NCI-H187 treated with DMSO at 0.1 percent for 48 hours (cell line): ENCODE measurements around the gene CLCNKA.
"Not testable (repeated sequence)": the region's sequence is repeated elsewhere in the genome, so short reads cannot be mapped to it uniquely, and the experiment has no call there.

ENCODE experiments used
- DNase-seq: peaks from one replicate; lab custom pipeline; 2025; lab: John Stamatoyannopoulos, UW

CLCNKA gene

DNA sequence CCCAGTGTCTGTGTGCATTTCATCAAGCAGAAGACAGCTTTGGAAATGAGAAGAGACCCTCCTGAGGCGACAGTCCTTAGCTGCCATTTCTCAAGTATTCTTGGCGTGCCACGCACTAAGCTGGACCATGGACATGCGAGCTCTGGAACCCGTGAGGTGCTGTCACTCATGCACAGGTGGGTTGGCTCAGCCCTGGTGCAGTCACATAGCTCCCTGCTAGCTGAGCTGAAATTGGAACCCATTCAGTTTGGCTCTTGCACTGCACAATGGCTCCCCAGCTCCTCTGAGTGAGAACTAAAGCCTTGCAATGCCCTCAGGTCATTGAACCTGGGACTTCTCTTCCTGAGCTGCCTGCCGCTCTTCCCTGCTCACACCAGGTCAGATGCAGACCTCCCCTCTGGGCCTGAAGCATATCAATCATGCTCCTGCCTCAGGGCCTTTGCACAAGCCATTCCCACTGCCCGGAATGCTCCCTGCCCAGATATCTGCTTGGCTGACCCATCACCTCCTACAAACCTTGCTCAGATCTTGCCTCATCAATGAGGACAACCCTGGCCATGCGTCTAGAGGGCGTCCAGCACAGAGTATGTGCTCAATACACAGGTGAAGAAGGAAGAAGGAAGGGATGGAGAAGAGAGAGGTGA lies 24.1 kb upstream of the CLCNKA start:
- no peak for DNase-seq

DNA sequence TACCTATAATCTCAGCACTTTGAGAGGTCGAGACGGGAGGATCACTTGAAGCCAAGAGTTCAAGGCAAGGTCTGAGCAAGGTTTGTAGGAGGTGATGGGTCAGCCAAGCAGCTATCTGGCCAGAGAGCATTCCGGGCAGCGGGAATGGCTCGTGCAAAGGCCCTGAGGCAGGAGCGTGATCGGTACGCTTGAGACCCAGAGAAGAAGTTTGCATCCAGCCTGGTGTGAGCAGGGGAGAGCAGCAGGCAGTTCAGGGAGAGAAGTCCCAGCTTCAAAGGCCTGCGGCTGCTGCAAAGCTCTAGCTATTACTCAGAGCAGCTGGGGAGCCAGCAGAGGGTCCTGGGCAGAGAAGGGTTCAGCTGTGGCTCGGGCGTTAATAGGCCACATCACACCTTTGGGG lies 22.9 kb upstream of the CLCNKA start:
- no peak for DNase-seq

DNA sequence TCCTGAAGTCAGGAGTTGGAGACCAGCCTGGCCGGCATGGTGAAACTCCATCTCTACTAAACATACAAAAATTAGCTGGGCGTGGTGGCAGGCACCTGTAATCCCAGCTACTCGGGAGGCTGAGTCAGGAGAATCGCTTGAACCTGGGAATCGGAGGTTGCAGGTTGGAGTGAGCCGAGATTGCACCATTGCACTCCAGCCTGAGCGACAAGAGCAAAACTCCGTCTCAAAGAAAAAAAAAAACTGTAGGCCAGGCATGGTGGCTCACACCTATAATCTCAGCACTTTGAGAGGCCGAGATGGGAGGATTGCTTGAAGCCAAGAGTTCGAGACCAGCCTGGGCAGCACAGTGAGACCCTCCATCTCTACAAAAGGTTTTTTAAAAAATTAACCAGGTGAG lies 20.6 kb upstream of the CLCNKA start:
- not testable (repeated sequence) for DNase-seq

- no peak for DNase-seq
These were observed 16.2 kb upstream of the CLCNKA start for GRCh38 chr1:16005597-16005996.

GRCh38 chr1:16006010-16006409 lies 15.8 kb upstream of the CLCNKA start:
- no peak for DNase-seq

DNA sequence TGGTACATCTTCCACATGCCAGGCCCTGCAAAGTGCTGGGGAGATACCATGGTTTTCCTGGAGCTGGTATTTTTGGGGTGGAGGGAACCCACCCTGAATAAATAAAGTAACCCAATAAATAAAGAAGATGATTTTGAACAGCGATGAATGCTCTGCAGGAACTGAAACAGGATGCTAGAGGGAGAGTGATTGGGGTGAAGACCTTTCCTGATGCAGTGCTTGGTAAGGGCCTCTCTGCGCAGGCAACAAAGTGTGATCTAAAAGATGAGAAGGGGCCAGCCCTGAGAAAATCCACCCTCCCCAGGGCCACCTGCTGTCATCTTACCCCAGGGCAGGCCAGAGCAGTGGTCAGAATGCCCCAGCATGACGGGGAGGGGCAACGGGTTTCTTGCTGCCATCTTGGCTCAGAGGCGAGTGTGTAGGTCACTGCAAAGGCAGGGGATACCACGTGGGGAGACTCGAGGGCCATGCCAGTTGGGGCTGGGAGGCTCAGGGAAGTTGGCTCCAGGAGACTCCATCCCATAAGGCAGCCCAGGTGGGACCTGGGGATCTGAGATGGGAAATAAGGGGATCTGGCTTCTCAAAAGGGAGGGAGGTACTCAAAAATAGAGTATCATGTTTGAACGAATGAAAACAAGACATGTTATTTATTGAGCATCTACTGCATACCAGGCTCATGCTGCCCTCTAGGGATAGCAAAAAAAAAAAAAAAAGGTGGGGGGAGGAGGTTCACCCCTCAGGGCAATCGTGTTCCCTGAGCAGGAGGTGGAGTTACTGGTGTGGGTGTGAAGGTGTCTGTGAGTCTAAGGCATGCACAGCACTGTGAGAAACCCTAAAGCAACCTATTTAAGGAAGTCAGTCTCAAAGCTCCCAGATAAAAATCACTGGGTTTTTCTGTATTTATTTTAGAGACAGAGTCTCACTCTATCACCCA lies 15.0 kb upstream of the CLCNKA start:
- DNase-seq = no peak

DNA sequence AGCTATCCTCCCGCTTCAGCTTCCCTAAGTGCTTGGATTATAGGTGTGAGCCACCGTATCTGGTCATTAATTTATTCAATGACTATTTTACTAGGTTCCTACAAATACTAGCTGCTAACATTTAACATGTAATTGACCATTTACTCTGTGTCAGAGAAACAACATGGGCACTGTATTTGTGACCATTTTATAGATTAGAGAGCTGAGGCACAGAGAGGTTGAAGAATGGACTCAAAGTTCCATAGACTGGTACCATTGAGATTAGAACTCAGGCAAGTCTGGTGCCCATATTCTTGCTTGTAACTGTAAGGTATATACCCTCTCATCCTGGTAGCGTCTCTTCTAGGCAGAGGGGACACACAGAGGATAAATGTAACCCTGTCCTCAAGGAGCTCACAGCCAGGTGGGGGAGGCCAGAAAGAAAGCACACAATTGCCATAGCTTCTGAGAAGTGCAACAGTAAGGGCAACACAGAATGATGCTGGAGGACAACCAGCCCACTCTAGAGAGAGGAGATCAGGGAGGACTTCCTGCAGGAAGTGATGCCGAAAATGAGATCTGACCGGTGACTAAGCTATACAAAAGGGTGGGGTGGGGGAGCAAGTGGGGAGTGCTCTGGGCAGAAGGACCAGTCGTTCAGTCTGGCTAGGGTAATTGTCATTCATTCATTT lies 14.0 kb upstream of the CLCNKA start:
- no peak for DNase-seq

- no peak for DNase-seq
These were observed 12.8 kb upstream of the CLCNKA start for GRCh38 chr1:16009030-16009460.

- no peak for DNase-seq
These were observed 12.2 kb upstream of the CLCNKA start for GRCh38 chr1:16009678-16010077.

DNA sequence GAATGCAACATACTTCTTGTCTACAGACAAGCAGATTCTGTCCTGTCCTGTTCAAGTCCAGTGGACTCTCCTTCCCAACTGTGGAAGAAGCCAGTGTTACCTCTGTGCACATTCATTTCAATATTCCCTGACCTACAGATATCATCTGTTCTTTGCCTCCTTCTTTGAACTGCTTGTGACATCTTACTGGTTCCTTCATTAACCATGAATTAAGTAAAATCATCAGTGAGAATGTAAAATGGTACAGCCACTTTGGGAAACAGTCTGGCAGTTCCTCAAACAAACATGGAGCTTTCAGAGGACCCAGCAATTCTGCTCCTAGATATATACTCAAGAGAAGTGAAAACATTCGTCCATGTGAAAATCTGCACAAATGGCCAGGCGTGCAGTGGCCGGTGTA lies 11.0 kb upstream of the CLCNKA start:
- DNase-seq = no peak

- DNase-seq = no peak
These were observed 9.8 kb upstream of the CLCNKA start for GRCh38 chr1:16011936-16012589.

- no peak for DNase-seq
These were observed 9.1 kb upstream of the CLCNKA start for GRCh38 chr1:16012590-16013219.

DNA sequence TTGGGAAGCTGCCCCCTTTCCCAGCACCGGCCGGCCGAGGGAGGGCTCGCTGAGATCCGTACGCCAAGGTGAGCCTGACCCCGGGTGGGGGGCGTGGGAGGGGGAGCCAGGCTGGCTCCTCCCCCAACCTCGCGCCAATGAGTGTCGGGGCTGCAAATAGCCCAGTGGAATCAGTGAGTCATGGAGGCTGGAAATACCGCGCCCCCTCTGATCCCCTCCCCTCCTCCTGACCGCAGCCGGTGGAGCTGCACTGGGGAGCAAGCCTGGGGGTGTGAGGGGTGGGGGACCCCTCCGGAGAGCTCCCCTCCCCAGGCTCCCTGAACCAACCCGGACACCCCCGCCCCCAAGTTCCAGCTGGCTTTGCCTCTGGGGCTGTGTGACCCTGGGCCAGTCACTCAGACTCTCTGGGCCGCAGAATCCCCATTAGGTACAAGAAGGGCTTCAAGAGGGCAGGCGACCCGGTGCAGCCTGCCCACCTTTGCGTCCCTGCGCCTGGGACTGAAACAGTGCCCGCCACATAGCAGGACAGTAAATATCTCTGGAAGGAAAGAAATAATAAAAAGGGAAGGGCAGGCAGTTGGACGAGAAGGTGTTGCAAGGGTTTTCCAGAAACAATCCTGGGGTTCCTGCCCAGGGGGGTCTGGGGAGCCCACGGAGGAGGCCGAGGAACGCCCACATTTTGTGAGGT lies 8.5 kb upstream of the CLCNKA start:
- no peak for DNase-seq

GRCh38 chr1:16013908-16014258 lies 8.0 kb upstream of the CLCNKA start:
- no peak for DNase-seq

DNA sequence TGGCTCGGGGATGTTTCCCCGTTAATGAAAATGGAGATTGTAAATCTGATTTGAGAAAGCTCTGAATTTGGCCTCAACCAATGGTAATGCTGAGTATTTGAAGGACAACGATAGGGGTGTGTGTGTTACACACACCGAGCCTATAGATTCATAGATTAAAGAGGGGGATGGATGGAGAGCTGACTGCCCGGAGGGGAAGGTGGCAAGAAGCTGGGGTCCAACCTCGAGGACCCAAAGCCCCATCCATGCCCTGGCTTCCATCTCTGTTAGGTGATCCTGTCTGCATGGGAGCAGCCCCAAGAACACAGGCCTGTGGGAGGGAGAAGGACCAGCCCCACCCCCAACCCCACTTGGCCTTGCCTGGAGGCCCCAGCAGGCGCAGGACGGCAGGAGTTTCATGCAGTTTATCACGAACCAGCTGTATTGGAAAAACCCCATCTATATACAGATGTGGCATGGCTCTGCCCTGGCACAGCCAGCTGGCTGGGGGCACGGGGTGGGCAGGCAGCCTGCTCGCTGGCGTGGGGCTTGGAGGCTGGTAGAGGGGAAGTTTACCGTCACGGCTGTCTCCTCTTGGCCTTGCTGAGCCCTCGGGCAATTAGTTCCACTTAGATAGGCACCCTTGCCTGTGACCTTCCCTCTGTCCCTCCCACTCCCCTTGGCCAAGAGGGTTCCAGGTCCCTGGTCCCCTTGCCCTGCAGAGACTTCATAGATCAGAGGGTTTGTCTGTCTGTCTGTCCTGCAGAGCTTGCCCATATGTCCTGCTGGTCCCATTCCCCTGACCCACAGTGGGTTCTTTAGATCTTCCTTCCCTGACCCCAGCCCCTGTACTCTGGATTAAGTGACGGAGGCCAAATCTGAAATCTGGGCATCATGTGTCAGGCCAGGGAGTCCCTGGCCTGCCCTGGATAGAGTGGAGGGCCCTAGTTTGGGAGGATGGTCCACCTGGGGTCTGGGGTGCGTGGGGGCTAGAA lies 7.0 kb upstream of the CLCNKA start:
- DNase-seq = no peak

DNA sequence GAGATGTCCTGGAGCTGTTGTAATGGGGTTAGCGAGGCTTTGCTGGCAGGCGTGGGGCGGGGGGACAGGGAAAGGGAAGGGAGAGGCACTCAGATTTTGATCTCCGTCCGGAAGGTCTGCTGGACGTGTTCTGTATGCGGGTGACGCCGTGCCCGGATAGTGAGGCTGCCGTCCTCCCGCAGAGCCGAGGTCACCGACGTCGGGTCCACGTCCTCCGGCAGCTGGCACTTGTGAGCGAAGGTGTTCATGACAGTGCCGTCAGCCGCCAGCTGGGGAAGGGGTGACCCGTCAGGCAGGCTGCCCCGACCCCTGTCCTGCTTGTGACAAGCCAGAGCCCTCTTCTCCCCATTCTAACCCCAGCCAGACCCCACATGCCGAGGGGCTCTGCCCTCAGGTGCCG lies 6.3 kb upstream of the CLCNKA start:
- DNase-seq = no peak

DNA sequence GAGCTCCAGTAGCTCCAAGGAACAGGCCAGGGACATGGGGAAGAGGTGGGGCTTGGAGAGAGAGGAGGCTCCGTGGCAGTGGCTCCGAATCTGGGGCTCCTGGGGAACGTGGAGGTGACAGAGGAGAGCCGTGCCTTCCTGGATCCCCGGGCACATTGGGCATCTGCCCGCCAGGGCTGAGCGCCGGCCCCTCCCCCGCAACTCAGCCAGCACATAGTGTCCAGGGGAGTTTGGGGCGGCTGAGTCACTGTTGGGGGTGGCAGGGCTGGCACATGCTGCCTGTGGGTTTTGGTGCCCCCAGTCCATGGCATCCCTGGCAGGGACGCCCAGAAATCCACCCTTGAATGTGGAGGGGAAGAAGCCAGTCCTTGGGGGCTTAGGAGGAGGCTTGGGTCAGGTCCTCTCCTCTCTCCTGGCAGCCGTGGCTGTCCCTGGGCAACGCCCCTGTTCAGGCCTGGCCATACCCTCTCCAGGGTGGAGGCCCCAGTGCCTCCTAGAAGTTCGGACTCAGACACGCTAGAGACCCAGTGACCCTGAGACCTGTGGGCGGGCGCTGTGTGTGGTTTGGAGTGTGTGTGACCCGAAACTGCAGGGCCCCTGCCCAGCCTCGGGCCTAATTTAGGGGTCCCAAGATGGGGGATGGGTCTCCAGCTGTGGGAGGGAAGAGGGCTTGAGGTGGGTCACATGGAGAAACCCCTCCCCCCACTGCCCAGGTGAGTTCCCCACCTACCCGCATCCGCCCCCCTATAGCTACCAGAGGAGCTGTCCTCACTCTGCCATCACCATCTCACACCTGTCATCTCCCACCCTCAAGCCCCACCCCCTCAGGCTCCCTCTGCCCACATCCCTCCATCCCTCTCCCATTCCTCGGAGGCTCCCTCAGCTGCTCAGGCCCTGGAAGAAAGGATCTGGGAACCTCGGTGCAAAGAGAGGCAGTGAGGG lies 5.6 kb upstream of the CLCNKA start:
- no peak for DNase-seq

GRCh38 chr1:16017076-16017460 lies 4.8 kb upstream of the CLCNKA start:
- no peak for DNase-seq
